Right atrium auricular region (tissue), 2 donors: ENCODE results near the gene PCYOX1L. TPM values are rescaled to one million over a fixed set of nuclear protein-coding genes. Genes with fewer than 3 reads are reported as not detected.

Source experiments
- DNase-seq: peaks from one replicate; pipeline ENCODE4 v3.0.0-alpha.2; 2019; ENCODE audit warnings: low spot score
- H3K27ac ChIP-seq, 2 donors: fragments of 200-600 bp; sonication (generic); 1 replicate in 1 of 2; 2 replicates in 1 of 2; pipeline ENCODE4 v1.5.1; 2016 to 2019
- H3K27me3 ChIP-seq, 2 donors: fragments of 200-600 bp; sonication (generic); one replicate each; pipeline versions ENCODE4 v1.5.1 to v1.6.0; 2017 to 2019
- H3K36me3 ChIP-seq: fragments of 200-600 bp; sonication (generic); one replicate; pipeline ENCODE4 v1.5.1; 2016
- H3K4me1 ChIP-seq, 2 donors: fragments of 200-600 bp; sonication (generic); one replicate each; pipeline versions ENCODE4 v1.5.1 to v1.6.0; 2017 to 2019
- H3K4me3 ChIP-seq, 2 donors: fragments of 200-600 bp; sonication (generic); 1 replicate in 1 of 2; 2 replicates in 1 of 2; pipeline ENCODE4 v1.5.1; 2017 to 2019; ENCODE audit warnings: mild to moderate bottlenecking in 1 of 2, moderate library complexity in 1 of 2
- H3K9me3 ChIP-seq, 2 donors: fragments of 200-600 bp; sonication (generic); one replicate each; pipeline ENCODE4 v1.5.1; 2019
- CTCF ChIP-seq, 2 donors: fragments of 200-600 bp; sonication (generic); IDR thresholded peaks; one replicate each; pipeline ENCODE4 v1.5.1; 2019; ENCODE audit warnings: antibody characterized with exemption in 2 of 2
- total RNA-seq, 2 donors: library from RNA; depleted of rRNA; stranded (reverse); fragments of >200 nt; gene quantifications; one replicate each; pipeline ENCODE4 v1.1.0, GENCODE V29; 2016

PCYOX1L gene
- total RNA-seq, 2 donors from 2014 or later, result 4.0 to 5.6 TPM

GRCh38 chr5:149407323-149408251 is 49.7 kb downstream of the PCYOX1L start:
- peaks cover 4 to 29% of the 10 kb centered on the region in 2 donors for H3K4me1 ChIP-seq
- no peaks in the 10 kb centered on the region for H3K27me3 ChIP-seq
- no peak for TF ChIP-seq CTCF (IDR thresholded peaks at IDR 0.05)
- no peak for DNase-seq
- peak overlapping the region; percentile 64 to 73 for H3K27ac ChIP-seq
- H3K4me3 ChIP-seq, result peak overlapping the region; percentile 40 to 50
- H3K9me3 ChIP-seq, result no peaks in the 10 kb centered on the region
- peaks cover 5% of the 10 kb centered on the region for H3K36me3 ChIP-seq

- peaks cover 5% of the 10 kb centered on the region for H3K36me3 ChIP-seq
- H3K27me3 ChIP-seq, result no peaks in the 10 kb centered on the region
- peaks cover 4 to 38% of the 10 kb centered on the region in 2 donors for H3K4me1 ChIP-seq
- no peaks in the 10 kb centered on the region for H3K9me3 ChIP-seq
- H3K27ac ChIP-seq, result peak overlapping the region; percentile 64 to 73
- no peak for DNase-seq
- no peak for TF ChIP-seq CTCF (IDR thresholded peaks at IDR 0.05)
- H3K4me3 ChIP-seq, result peak overlapping the region; percentile 40 to 50
Observed at GRCh38 chr5:149408252-149409099, 50.6 kb downstream of the PCYOX1L start.

GRCh38 chr5:149409268-149409948 is 51.6 kb downstream of the PCYOX1L start:
- Histone ChIP-seq H3K27me3 (no peaks in the 10 kb centered on the region), H3K4me3 (peak overlapping the region; percentile 40 to 50), H3K9me3 (no peaks in the 10 kb centered on the region), H3K36me3 (peaks cover 5% of the 10 kb centered on the region), H3K4me1 (peaks cover 4 to 47% of the 10 kb centered on the region in 2 donors), H3K27ac (peak overlapping the region; percentile 64 to 73)
- no peak for TF ChIP-seq CTCF (IDR thresholded peaks at IDR 0.05)
- no peak for DNase-seq

- DNase-seq, result no peak
- Histone ChIP-seq H3K27me3 (no peaks in the 10 kb centered on the region), H3K4me3 (peak overlapping the region; percentile 40 to 50), H3K4me1 (peaks cover 4 to 50% of the 10 kb centered on the region in 2 donors), H3K9me3 (no peaks in the 10 kb centered on the region), H3K27ac (peak overlapping the region; percentile 64 to 73), H3K36me3 (peaks cover 5% of the 10 kb centered on the region)
- TF ChIP-seq CTCF (IDR thresholded peaks at IDR 0.05), result no peak
Observed at GRCh38 chr5:149410071-149410470, 52.2 kb downstream of the PCYOX1L start.

GRCh38 chr5:149410721-149411432 is 53.0 kb downstream of the PCYOX1L start:
- DNase-seq, result no peak
- peak overlapping the region; percentile 40 to 50 for H3K4me3 ChIP-seq
- no peak for TF ChIP-seq CTCF (IDR thresholded peaks at IDR 0.05)

More at GRCh38 chr5:149410721-149411432, 53.0 kb downstream of the PCYOX1L start:
- H3K36me3 ChIP-seq, result peaks cover 5% of the 10 kb centered on the region
- H3K9me3 ChIP-seq, result no peaks in the 10 kb centered on the region
- H3K4me1 ChIP-seq, result peaks cover 4 to 50% of the 10 kb centered on the region in 2 donors
- H3K27me3 ChIP-seq, result no peaks in the 10 kb centered on the region
- peak overlapping the region; percentile 73 to 97 for H3K27ac ChIP-seq
